Mesendoderm (in vitro differentiated cells): Measurements from ENCODE around the gene LRRC7.
A peak's percentile ranks its signal among the peaks of the same experiment; 100 is the strongest.
"Not testable (repeated sequence)": the region's sequence is repeated elsewhere in the genome, so short reads cannot be mapped to it uniquely, and the experiment has no call there.

ENCODE experiments used
- DNase-seq: peaks from one replicate; pipeline ENCODE4 v3.0.0; 2013
- H2AK5ac ChIP-seq: 2 replicates; pipeline ENCODE4 v1.6.1; 2013; ENCODE audit warnings: low read length, inconsistent platforms
- H2BK120ac ChIP-seq: 2 replicates; pipeline ENCODE4 v1.6.1; 2013; ENCODE audit warnings: low read depth, mild to moderate bottlenecking, low read length, moderate library complexity, mixed read lengths
- H2BK15ac ChIP-seq: replicated peaks from 2 replicates; pipeline ENCODE4 v1.6.1; 2013; ENCODE audit warnings: low read depth, mild to moderate bottlenecking, moderate library complexity
- H2BK5ac ChIP-seq: 2 replicates; pipeline ENCODE4 v1.6.1; 2013; ENCODE audit warnings: low read length, inconsistent platforms
- H3K18ac ChIP-seq: 2 replicates; pipeline ENCODE4 v1.6.1; 2013; ENCODE audit warnings: mild to moderate bottlenecking, low read length, mixed read lengths
- H3K23ac ChIP-seq: one replicate; pipeline ENCODE4 v1.6.1; 2013; ENCODE audit warnings: low read length
- H3K27ac ChIP-seq: 2 replicates; pipeline ENCODE4 v1.5.1; 2013; ENCODE audit warnings: low read depth, mild to moderate bottlenecking, inconsistent platforms, low read length, moderate library complexity
- H3K27me3 ChIP-seq: 2 replicates; pipeline ENCODE4 v1.6.1; 2013; ENCODE audit warnings: low read length, control low read depth, mild to moderate bottlenecking, inconsistent platforms; ENCODE audit not compliant: insufficient read depth, poor library complexity
- H3K36me3 ChIP-seq: 2 replicates; pipeline ENCODE4 v1.6.1; 2013; ENCODE audit warnings: low read length, inconsistent platforms; ENCODE audit not compliant: control insufficient read depth, insufficient read depth
- H3K4ac ChIP-seq: one replicate; pipeline ENCODE4 v1.6.1; 2013; ENCODE audit warnings: low read depth, mild to moderate bottlenecking, low read length, moderate library complexity
- H3K4me1 ChIP-seq: 2 replicates; pipeline ENCODE4 v1.6.1; 2013; ENCODE audit warnings: low read depth, low read length, inconsistent platforms; ENCODE audit not compliant: control insufficient read depth
- H3K4me2 ChIP-seq: 2 replicates; pipeline ENCODE4 v1.6.1; 2013; ENCODE audit warnings: low read length
- H3K4me3 ChIP-seq: 2 replicates; pipeline ENCODE4 v1.5.1; 2013; ENCODE audit warnings: mild to moderate bottlenecking, low read length
- H3K56ac ChIP-seq: one replicate; pipeline ENCODE4 v1.6.1; 2013; ENCODE audit warnings: low read length
- H3K79me1 ChIP-seq: 2 replicates; pipeline ENCODE4 v1.6.1; 2013; ENCODE audit warnings: low read length, inconsistent platforms
- H3K79me2 ChIP-seq: 2 replicates; pipeline ENCODE4 v1.6.1; 2013; ENCODE audit warnings: mild to moderate bottlenecking, low read length; ENCODE audit not compliant: control insufficient read depth, insufficient read depth
- H3K9ac ChIP-seq: 2 replicates; pipeline ENCODE4 v1.6.1; 2013; ENCODE audit warnings: low read length, inconsistent platforms
- H4K5ac ChIP-seq: one replicate; pipeline ENCODE4 v1.6.1; 2013; ENCODE audit warnings: low read length
- H4K8ac ChIP-seq: one replicate; pipeline ENCODE4 v1.6.1; 2013; ENCODE audit warnings: low read depth, mild to moderate bottlenecking, control low read depth, low read length, moderate library complexity
- WGBS: extraction: QIAGEN DNeasy Blood & Tissue Kit; methylation state at CpG from one replicate; pipeline ENCODE4 v1.1.7; 2013; ENCODE audit warnings: low lambda C conversion rate, missing lambda C conversion rate; ENCODE audit not compliant: insufficient coverage; ENCODE audit errors: extremely low coverage; 5-methylcytosine and 5-hydroxymethylcytosine counted together

Gene LRRC7

DNA sequence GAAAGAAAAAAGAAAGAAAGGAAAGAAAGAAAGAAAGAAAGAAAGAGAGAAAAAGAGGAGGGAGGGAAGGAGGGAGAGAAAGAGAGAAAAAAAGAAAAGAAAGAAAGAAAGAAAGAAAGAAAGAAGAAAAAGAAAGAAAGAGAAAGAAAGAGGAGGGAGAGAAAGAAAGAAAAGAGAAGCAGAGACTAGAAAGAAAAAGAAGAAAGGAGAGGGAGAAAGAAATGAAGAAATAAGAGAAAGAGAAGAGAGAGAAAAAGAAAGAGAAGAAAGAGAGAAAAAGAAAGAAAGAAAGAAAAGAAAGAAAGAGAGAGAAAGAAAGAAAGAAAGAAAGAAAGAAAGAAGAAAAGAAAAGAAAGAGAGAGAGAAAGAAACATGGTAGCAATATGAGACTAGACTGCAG, 150.1 kb downstream of the LRRC7 start:
- H3K4ac ChIP-seq, H2AK5ac ChIP-seq, H3K18ac ChIP-seq, H3K56ac ChIP-seq, H2BK120ac ChIP-seq, H3K36me3 ChIP-seq, H3K4me1 ChIP-seq, H2BK5ac ChIP-seq, H3K79me2 ChIP-seq, H3K79me1 ChIP-seq, H3K4me3 ChIP-seq, H3K9ac ChIP-seq, H3K27me3 ChIP-seq, H4K8ac ChIP-seq, H3K4me2 ChIP-seq, H3K23ac ChIP-seq, H3K27ac ChIP-seq, H2BK15ac ChIP-seq, DNase-seq, H4K5ac ChIP-seq: not testable (repeated sequence)

DNA sequence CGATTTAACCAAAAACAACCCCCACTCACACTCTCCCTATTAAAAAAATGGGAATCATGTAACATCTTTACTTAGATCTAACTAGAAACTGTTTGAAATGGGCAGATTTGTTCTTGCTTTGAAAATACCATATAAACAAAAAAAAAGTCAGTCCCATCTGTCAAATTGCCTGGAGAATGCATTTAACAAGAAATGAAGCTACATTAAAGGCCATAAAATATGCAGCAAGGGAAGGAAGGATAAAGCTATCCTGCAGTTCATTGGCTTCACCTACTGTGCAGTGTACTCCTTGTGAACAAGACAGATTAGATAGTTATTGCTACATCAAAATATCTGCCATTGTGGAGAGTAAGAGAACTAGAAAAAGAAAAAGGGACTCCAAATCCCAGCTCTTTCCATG, 160.5 kb downstream of the LRRC7 start:
- H3K4me2 ChIP-seq: no peak overlapping the region
- H2BK15ac ChIP-seq: no peak overlapping the region
- H3K79me1 ChIP-seq: no peaks in the 10 kb centered on the region
- H4K5ac ChIP-seq: no peak overlapping the region
- H3K79me2 ChIP-seq: no peaks in the 10 kb centered on the region
- no peak overlapping the region for H3K27ac ChIP-seq
- no peak overlapping the region for H2AK5ac ChIP-seq
- H3K18ac ChIP-seq: no peak overlapping the region
- no CpG with 5 or more reads among the region's 1 CpG for WGBS
- H2BK5ac ChIP-seq: no peak overlapping the region
- H3K4ac ChIP-seq: no peak overlapping the region
- H3K56ac ChIP-seq: no peak overlapping the region
- no peaks in the 10 kb centered on the region for H3K36me3 ChIP-seq
- DNase-seq: no peak
- H3K27me3 ChIP-seq: no peaks in the 10 kb centered on the region
- H4K8ac ChIP-seq: no peak overlapping the region
- no peak overlapping the region for H3K23ac ChIP-seq
- no peak overlapping the region for H3K4me3 ChIP-seq
- H3K9ac ChIP-seq: no peak overlapping the region
- H2BK120ac ChIP-seq: no peak overlapping the region
- H3K4me1 ChIP-seq: no peaks in the 10 kb centered on the region

DNA sequence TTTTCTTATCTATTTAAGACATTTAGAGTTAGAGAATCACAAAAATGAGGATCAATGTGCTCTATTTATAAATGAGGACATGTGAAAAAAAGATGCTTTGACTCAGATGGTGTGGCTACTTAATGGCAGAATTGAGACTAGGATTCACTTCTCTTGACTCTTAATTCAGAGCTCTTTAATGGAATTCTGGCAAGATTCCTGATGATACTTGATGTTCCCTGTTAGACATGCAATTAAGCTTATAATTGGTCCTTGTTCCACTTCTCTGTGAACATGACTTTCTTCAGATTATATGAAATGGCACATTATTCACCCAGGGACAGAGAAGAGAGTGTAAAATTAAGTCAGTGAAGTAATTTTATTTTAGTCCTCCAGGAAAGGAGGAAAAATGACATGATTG, 165.3 kb downstream of the LRRC7 start:
- H3K4ac ChIP-seq: no peak overlapping the region
- no peak for DNase-seq
- no peak overlapping the region for H3K27ac ChIP-seq
- no peak overlapping the region for H3K9ac ChIP-seq
- no peak overlapping the region for H4K8ac ChIP-seq
- H3K4me3 ChIP-seq: no peak overlapping the region
- H3K79me1 ChIP-seq: no peaks in the 10 kb centered on the region
- H3K56ac ChIP-seq: no peak overlapping the region
- H3K36me3 ChIP-seq: no peaks in the 10 kb centered on the region
- H3K23ac ChIP-seq: no peak overlapping the region
- H3K4me2 ChIP-seq: no peak overlapping the region
- no peak overlapping the region for H2BK5ac ChIP-seq
- H2BK120ac ChIP-seq: no peak overlapping the region
- H2AK5ac ChIP-seq: no peak overlapping the region
- no peaks in the 10 kb centered on the region for H3K4me1 ChIP-seq
- no peak overlapping the region for H4K5ac ChIP-seq
- no peak overlapping the region for H3K18ac ChIP-seq
- H3K79me2 ChIP-seq: no peaks in the 10 kb centered on the region
- H3K27me3 ChIP-seq: no peaks in the 10 kb centered on the region
- no peak overlapping the region for H2BK15ac ChIP-seq

DNA sequence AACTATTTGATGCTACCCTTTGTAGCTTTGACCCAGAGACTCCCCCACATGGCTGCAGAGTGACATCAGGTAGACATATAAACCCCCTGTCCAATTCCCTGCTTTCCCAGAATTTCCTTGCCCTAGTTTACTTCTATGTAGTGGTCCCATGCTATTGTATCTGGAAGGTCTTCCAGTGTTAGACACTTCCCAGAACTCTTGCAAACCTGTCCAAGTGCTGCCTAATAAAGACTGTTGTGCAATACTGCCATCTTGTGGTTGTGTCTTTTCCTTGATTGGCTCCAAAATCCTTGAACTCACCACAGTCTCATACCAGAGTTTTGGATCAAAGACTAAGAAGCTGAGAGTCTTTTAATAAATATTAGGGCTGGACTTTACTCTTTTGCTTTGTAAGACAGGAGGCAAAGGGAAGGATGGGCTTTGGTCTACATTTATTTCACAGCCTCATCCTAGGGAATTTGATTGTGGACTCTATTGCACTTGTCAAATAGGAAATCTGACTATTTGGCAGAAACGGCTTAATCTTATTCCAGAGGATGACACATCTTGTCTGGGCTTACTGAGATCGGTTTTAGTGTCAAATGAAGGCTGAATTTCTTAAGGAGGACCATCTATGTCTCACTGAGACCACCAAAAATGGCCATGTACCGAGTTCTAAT, 169.9 kb downstream of the LRRC7 start:
- Histone ChIP-seq H2BK5ac (no peak overlapping the region), H3K4me2 (no peak overlapping the region), H3K36me3 (no peaks in the 10 kb centered on the region), H3K4me3 (no peak overlapping the region), H3K79me1 (no peaks in the 10 kb centered on the region), H3K79me2 (no peaks in the 10 kb centered on the region), H3K23ac (no peak overlapping the region), H4K8ac (no peak overlapping the region), H4K5ac (no peak overlapping the region), H3K4ac (no peak overlapping the region), H2AK5ac (no peak overlapping the region), H3K18ac (peak overlapping the region; percentile 51), H2BK120ac (no peak overlapping the region), H3K9ac (no peak overlapping the region), H2BK15ac (no peak overlapping the region), H3K27me3 (no peaks in the 10 kb centered on the region), H3K4me1 (no peaks in the 10 kb centered on the region), H3K56ac (no peak overlapping the region), H3K27ac (no peak overlapping the region)
- peak; percentile 86 for DNase-seq
- no CpG with 5 or more reads among the region's 3 CpGs for WGBS

DNA sequence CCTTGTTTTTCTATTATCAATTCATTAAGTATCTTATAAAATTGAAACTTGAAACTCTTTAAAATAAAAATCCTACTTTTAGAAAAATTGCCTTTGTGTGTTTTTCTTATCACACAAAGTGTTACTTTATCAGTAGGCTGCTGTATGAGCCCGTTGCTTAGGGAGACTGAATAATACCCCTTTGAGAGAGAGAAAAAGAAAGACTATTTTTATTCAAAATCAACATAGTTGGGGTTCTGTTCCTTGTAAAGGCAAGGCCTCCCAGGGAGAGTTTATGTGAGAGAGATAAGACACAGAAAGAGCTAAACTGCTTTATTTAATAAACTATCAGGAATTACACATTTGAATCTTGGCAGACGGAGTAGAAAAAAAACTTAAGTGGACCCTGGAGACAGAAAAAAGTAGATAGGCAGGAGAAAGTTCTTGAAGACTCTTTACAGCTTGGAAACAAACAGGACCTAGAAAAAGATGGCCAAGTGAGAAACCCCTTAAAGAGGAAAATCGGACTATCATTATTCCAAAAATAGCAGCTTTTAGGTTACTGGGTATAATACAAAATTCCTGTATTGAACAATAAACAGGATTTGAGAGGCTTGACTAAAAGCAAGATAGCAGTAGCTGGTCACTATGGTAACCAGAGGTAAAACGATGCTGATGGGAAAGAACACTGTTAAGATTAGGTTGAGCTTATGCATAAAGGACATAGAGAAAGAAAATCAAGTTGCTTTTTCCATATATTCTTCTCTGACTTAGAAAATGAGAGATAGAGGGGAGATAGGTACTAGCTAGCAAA, 170.9 kb downstream of the LRRC7 start:
- H3K27ac ChIP-seq: no peak overlapping the region
- no peak overlapping the region for H2AK5ac ChIP-seq
- H2BK120ac ChIP-seq: no peak overlapping the region
- WGBS: no CpG with 5 or more reads among the region's 4 CpGs
- H3K4me3 ChIP-seq: no peak overlapping the region
- DNase-seq: peak; percentile 52
- no peak overlapping the region for H3K56ac ChIP-seq
- H2BK15ac ChIP-seq: no peak overlapping the region
- no peak overlapping the region for H4K8ac ChIP-seq
- no peak overlapping the region for H3K18ac ChIP-seq
- H3K79me2 ChIP-seq: no peaks in the 10 kb centered on the region
- no peak overlapping the region for H3K9ac ChIP-seq
- H3K4ac ChIP-seq: no peak overlapping the region
- H4K5ac ChIP-seq: no peak overlapping the region
- no peaks in the 10 kb centered on the region for H3K79me1 ChIP-seq
- no peak overlapping the region for H3K4me2 ChIP-seq
- H3K4me1 ChIP-seq: no peaks in the 10 kb centered on the region
- no peak overlapping the region for H2BK5ac ChIP-seq
- H3K23ac ChIP-seq: no peak overlapping the region
- H3K27me3 ChIP-seq: no peaks in the 10 kb centered on the region
- no peaks in the 10 kb centered on the region for H3K36me3 ChIP-seq

DNA sequence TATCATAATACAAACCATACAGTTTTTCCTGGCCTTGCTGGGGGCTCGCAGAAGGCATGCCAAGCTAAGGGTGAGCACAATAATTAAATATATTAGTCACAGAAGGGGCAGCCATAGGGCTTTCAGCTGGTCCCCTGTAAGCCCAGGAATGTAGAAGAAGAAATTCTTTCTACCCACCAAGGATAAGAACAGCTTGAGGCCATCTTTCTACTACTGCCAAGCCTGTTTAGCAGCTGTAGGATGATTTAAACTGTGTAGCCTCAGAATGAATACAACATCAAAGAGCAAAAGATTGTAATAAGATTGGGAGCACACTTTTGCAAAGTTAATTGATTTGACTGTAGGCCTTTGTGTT, 171.5 kb downstream of the LRRC7 start:
- no peak overlapping the region for H3K18ac ChIP-seq
- peak; percentile 61 for DNase-seq

More for the DNA sequence above, 171.5 kb downstream of the LRRC7 start:
- Histone ChIP-seq H4K8ac (no peak overlapping the region), H3K36me3 (no peaks in the 10 kb centered on the region), H3K27ac (no peak overlapping the region), H3K4ac (no peak overlapping the region), H2BK5ac (no peak overlapping the region), H3K79me2 (no peaks in the 10 kb centered on the region), H3K23ac (no peak overlapping the region), H3K9ac (no peak overlapping the region), H3K27me3 (no peaks in the 10 kb centered on the region), H4K5ac (no peak overlapping the region), H3K4me2 (no peak overlapping the region), H2BK120ac (no peak overlapping the region), H3K4me1 (no peaks in the 10 kb centered on the region), H2BK15ac (no peak overlapping the region), H3K4me3 (no peak overlapping the region), H2AK5ac (no peak overlapping the region), H3K79me1 (no peaks in the 10 kb centered on the region), H3K56ac (no peak overlapping the region)
- WGBS: no CpG with 5 or more reads among the region's 1 CpG
